NOMO-1 (cell line): ENCODE results near the gene PLEKHA6.

Experiments used
- DNase-seq, 2 experiments: peaks; one replicate each; lab custom pipeline; 2025; ENCODE audit not compliant: unreplicated experiment in 2 of 2; lab: John Stamatoyannopoulos, UW

Gene PLEKHA6

DNA sequence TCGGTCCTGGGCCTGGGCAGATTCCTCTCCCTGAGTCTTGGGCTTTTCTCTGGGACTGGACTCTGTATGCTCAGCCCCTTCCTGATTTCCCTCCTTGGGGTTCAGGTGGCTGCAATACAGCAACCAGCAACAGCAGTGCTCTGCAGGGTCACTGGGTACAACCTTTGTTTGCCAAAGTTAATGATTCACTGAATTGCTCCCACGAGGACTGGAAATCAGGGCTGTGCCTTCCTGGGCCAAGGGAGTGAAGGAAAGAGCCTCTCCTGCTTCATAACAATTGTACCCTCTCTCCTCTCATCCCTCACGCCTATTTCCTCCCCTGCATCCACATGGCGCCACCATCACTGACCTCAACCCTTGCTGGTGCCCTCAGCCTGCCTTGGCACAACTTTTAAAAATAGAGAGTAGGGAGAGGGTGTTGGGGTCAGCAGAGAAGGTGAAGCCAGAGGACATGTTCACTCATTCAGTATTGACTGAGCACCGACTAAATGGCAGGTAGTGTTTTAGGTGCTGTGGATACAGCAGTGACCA, 93.2 kb downstream of the PLEKHA6 start:
- no peak for DNase-seq

DNA sequence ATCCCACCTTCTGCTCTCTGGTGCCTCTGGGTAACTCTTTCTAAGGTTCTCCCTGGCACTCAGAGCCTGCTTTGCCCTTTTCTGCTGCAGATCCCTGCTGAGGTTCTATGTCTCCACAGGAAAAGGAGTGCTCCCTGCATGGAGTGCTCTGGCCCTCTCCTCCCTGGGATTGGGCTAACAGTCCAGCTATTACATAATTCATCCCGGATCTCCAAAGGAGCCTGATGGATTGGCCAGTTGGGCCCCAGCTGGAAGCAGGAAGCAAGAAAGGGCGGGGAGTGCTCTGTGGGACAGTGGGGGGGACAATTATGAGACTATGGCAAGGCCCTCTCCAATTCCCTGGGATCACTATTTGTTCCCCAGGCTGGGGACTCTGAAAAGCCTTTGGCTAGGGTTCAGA, 94.1 kb downstream of the PLEKHA6 start:
- DNase-seq = no peak

DNA sequence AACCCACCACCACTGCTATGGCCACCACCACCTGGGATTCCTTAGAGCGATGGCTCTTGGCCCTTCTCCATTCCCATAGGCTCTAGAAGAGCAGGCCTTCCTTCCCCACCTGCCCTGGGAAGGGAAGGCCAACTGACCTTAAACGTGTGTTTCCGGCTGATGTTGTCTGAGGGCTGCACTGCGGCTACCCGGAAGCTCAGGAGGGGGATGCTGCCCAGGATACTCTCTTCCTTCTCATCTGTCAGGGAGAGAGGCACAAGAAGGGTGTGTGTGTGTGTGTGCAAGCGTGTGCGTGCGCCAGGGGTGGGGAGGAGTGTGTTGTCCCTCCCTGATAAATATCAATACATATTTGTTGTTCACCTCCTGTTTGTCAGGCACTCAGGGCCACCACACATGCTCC, 94.9 kb downstream of the PLEKHA6 start:
- no peak for DNase-seq

DNA sequence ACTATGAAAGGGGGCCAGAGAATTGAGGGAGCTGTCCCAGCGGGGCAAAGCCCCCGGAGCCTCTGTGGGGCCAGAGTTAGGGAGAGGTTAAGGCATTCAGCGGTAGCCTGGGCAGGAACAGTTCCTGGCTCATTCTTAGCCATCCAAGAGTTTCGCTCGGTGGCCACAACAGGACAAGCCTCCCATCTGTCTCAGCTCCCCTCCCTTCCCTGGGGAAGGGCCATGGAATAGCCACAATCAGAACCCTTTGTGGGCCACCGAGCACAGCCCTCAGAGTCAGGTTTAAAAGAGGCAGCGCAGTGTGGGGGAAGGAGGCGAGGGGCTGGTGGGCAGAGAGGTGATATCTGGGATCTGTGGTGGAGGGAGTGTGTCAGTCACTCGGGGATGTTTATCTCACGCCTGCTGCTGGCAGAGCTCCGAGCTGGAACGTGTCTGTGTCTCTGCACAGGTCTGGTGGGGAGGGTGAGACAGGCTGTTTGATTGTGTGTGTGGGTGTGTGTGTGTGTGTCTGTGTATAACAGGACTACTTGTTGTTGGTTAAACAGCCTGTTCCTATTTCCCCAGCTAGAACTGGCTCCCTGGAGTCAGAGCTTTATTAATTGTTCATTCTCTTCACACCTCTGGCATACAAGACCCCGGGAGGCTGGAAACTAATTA, 96.3 kb downstream of the PLEKHA6 start:
- no peak for DNase-seq

DNA sequence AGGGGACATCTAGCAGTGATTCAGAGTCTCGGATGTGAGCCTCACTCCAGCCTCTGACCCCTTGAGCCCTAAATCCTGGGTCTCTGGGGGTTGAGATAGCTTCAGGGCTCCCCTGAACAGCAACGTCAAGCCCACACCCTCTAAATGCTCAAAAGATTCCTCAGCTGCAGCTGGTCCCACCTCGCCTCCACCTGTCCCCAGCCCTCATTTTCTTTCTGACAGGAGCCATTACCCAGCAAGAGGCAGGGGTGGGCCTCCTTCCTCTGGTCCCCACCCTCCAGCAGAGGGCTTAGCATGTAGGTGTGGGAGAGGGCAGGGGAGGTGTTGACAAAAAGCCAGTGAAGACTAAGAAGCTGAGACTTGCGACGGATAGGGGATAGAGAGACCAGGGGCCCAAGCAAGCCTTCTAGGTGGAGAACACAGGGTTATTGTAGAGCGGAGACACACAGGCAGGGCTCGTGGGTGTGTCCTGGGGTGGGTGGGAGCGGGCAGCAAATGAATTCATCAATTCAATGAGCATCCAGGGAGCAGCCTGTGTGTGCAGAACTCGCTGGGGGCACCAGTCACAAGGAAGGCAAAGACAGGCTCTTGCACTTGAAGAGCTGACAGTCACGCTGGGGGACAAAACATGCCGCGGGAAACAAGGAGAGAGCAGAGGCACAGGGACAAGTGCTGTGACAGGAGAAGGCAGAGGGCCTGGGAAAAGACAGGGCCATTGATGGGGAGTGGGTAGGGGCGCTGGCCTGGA, 97.0 kb downstream of the PLEKHA6 start:
- DNase-seq = no peak

DNA sequence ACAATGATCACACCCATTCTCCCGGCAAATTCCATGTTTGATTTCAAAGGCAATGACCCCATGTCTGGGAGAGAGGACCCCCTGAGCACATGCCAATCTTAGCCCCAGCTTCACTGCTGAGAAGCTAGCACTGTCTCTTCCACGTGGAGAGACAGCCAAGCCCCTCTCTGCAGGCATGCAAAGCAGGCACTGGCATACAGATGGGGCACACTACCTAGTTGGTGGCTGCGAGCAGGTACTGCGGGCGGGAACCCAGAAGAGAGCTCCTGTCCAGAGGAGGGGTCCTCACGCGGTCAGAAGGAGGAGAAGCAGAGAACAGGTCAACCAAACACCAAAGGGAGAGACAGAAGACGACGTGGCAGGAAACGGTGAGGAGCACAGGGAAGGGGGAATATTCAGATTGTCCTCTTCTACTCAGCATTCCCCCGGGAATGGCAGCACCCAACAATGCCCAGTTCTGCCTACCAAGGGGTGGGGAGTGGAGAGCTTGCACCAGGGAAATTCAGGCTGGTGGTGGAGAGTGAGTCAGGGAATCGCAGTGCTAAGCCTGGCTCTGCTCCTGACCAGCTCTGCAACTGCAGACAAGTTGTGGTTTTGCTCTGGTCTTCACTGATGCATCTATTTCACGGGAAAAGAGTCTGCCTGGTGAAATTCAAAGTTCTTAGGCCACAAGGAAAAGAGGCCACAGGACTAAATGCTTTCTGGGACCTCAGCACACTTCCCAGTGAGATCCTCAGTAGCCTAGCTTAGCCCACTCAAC, 97.8 kb downstream of the PLEKHA6 start:
- DNase-seq = no peak

DNA sequence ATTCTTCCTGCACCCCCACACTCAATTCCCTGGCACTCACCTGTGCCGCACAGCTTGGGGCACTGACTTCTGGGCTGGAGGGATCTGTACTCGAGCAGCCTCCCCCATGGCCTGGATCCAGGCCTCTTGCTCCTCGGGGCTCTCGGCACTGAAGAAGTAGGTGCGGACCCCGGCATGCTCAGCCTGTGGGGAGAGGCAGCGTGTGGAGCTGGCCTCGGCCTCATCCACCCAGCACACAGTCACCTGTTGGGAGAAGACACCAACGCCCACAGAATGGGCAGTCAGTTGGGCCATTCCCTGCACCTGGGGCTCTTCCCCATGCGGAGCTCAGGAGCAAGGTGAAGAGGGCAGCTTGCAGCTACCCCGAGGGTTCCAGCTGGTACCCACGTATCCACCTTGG, 98.5 kb downstream of the PLEKHA6 start:
- no peak for DNase-seq

DNA sequence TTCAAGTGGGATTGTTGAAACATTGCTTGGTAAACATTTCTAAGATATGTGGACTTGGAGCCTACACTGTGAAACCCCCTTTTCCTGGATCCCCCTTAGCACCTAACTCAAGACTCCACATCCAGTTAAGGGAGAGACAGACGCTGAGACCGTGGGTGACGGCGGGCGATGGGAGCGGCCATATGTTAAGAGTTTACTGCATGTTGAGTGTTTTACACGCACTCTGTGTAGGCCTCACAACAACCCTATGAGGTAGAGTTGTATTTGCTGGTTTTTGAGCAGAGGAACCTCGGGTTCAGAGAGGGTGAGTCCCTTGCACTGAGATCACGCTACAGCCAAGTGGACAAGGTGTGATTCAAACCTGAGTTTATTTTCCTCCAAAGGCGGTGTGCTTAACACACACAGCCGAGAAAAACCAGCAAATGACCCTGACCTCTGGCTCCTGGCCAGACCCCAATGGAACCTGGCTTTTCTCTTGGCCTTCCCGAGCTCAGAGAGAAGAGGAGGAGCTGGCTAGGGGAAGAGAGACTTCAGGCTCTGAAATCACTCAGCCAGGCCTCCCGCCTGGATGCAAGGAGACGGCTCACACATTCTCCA, 99.0 kb downstream of the PLEKHA6 start:
- DNase-seq = no peak

DNA sequence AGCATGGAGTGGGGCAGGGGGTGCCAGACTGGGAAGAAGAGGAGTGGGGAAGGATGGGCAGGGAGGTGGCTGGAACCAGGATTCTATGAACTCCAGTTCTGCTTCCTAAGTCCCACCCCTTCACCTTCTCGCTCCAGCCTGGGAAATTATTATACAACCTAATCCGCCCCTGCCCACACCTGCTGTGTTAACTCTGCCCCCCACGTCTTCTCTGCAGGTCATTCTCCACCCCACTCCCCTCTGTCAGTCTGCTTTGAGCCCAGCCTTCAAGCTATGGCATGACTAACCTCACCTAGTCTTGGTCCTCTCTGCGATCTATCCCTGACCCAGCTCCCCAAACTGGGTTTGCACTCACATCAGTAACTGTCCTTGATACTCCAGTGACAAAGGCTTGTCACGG, 99.9 kb downstream of the PLEKHA6 start:
- no peak for DNase-seq

DNA sequence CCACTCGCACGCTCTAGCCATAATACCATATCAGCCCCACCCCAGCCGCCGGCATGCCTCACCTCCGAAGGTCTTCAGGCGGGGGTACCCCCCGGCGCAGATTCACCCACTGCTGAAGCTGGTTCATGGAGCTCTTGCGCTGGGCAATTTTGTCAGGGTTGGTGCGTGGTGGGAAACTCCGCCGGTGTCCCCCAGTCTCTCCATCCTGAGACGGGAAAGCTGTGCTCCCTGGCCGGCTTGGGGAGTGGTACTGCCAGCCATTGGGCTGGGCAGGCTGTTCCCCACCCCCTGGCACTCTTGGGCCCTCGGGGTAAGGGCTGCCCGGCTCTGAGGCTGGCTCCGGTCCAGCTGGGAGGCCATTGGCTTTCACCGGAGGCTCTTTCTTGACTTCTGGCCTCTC, 100.5 kb downstream of the PLEKHA6 start:
- DNase-seq = no peak

DNA sequence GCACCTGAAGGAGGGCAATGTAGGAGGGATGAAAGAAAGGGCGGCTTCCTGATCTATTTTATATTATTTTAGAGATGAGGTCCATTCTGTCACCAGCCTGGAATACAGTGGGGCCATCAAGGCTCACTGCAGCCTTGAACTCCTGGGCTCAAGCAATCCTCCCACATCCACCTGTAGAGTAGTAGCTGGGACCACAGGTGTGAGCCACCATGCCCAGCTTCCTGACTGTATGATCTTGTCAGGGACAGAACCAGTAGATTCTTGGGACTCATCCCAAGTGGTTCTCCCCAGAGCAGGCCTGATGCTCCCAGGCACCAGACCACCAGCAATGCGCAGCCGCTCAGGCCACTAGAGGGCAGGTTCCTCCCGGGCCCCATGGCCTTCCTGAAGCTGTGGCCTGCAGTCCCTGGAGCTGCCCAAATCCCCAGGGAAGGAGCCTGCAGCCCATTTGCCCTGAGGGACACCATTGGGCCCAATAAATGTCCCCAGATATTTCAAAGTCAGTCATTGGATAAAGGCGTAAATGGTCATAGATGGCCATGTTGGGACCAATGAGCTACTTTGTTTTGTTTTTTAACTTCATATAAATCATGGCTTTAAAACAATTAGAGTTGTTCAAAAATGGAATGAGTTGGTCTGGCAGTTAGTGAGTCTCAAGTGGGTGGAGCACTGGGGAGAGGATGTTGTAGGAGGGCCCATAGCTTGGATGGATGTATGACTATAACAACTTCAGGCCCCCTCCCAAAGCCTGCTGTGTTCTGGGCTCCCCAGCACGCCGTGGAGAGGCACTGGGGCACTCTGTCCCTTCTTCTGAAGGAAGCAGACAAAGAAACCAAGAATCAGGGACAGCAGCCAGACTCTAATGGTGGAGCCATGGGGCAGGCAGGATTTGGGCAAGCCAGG, 101.3 kb downstream of the PLEKHA6 start:
- DNase-seq = peak; percentile 4 to 19

DNA sequence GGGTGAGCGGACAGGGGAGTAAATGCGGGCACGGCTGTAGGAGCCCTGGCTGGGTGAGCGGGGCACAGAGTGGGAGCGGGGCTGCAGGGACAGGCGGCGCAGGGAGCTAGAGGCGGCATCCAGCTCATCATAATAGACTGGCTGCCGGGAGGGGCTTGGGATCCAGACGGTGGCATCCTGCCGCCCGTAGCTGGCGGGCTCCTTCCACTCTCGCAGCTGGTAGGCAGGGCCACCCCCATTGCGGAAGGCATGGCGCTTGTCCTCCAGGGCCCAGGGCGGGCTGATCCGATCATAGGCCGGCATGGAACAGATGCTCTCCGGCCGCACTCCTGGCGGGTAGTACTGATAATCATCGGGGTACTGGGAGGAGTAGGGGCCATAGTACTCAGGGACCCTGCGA, 102.3 kb downstream of the PLEKHA6 start:
- DNase-seq = no peak

DNA sequence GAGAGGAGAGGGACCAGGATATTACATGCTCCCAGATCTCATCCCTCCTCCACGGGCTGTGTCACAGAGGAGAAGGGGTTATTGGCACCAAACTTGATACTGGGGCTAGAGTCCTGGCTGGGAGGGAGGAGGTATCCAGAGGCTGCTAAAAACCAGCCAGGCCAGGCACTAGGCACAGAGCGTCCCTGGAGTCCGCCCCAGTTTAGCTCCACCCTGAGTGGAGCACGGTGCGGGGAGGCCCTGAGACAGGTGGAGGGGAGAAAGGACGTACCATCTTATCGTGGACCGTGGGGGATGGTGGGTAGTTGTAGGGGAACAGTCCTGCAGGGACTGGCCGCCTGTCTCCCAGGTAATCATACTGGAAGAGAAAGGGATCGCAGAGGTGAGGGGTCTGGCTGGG, 103.2 kb downstream of the PLEKHA6 start:
- DNase-seq = no peak

DNA sequence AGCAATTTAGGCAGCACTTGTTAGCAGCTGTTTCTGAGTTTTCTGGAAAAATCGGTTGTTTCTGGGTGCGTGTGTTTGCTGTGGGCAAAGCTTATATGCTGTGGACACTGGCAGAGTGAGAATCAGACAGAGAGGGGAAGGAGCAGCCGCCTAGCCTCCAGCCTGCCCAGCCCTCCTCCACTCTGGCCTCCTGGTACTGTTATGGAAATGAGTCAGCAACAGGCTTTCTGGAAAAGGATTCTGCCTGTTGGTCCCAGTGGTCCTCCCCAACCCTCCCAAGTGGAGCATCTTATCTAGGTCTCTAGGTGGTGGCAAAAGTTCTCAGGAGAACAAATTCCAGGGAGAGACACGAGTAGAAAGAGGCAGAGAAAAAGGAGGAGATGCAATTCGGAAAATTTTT, 103.8 kb downstream of the PLEKHA6 start:
- DNase-seq = no peak

DNA sequence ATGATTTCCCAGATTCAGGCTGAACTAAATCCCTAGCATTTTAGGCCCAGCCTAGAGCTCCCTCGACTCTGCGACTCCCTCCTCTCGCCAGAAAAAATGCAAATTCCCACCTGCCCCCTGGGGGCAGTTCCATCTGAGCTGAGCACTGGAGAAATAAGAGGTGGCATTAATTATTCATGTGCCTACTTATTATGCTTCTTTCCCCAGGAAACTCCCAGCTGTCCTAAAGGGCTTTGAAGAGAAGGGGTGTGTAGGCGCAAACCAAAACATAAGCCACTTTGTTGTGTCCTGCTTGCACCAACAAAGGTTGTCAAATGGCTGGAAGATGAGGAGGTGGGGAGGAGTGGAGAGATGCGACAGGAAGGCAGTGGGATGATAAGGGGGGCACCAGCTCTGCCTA, 104.5 kb downstream of the PLEKHA6 start:
- no peak for DNase-seq

DNA sequence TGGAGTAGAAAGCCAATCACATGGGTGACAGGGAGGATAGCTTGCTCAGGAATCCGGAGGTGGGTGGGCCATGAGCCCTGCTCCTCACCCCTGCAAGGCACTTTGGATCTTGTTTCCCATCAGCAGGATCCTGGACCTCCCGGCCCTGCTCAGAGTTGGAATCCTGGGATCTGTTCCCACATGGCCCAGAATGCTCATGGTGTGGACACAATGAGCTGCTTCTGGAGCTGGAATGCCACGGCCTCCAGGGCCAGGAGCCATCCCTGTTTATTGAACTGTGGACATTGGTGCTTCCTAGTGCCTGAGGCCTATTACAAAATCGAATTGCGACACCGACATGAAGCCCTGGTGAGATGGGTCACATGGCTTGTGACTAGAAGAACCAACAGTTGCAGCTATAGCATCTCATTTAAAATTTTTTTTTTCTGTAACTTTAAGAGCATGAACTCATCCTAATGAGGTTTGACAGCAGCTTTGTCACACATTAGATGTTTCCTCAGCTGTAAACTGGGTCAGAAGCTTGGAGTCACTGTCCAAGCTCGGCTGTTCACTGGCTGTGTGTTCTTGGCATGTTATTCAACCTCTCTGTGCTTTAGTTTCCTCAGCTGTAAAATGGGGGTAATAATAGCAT, 105.6 kb downstream of the PLEKHA6 start:
- peak; percentile 57 to 75 for DNase-seq

DNA sequence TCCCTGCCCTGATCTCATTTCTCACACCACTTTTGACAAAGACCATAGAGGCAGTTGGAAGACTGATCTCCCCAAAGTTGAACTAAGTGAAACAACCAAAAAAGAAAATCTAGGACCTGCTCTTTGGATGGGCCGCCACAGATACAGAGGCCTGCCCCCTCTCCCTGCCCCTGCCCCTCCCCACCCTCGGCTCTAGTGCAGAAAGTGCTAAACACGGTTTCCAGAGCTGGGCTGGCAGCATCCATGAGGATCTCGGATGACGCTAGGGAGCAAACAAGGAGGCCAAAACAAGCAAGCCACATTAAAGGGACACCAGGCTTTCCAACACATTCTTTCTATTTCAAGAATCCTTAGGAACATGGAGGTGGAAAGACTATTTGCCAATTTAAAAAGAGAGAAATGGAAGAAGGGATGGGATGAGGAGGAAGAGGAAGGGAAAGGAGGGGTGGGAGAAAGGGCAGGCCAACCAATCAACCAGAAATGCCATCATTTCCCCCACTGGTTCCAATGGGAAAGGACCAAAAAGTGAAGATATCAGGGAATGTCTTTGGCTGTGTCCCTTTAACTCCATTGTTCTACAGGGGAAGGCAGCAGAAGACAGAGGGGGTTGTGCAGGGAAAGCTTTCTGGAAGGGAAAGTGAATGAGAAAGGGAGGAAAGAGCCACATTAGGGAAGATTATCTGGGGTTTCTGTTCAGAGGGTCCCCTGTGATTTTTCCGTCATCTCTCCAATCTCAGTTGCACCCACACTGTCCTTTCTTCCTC, 107.6 kb downstream of the PLEKHA6 start:
- no peak for DNase-seq

DNA sequence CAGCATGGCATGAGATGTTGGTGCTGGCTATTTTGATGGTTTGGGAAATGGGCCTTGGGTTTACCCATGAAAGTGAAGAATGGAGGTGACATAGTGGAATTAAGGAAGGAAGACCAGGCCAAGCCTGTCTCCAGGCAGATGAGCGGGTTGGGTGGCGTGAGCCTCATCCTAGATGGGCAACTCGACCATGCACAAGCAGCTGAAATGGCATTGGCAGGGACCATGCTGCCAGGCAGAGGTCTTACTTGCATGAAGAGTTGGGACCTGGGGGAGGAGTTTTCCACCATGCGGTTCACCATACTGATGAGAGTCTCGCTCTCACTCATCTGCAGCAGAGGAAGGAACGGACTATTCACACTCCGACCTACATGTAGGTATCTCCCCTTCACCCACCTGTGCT, 108.4 kb downstream of the PLEKHA6 start:
- DNase-seq = no peak

DNA sequence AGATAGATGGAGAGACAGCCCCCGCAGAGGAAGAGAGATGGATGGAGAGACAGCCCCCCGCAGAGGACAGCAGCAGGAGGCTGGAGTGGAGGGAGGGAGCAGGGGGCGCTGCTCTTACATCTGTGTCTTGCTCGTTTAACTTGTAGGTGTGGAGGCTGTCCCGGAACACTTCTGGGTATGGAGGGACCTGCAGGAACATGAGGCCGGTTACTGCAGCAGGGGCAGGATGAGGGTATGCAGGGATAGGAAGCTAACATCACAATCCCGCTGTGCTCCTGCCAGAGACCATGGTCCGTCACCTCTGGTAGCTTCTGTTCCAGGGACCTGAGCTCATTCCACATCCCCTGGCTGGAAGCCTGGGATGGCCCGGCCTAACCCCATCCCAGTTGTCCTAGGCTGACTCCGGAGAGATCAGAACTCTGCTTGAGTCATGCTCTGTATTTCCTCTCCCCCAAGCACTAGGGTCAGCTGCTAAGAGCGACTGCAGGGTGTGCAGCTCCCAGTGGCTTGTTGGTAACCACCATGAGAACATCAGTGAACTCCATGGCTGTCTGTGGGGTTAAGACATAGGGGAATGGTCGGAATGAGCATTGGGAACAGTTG, 109.2 kb downstream of the PLEKHA6 start:
- DNase-seq = no peak
